Suppressor macrophage treated with lipopolysaccharide for 1 hour (primary cell): ENCODE results near the gene RIGI.

Experiments used
- DNase-seq, 3 donors: peaks; one replicate each; pipeline ENCODE4 v3.0.0-alpha.2; 2020 to 2022

Gene RIGI

GRCh38 chr9:32525709-32526030, 326 bp downstream of the RIGI start:
- no peak for DNase-seq

GRCh38 chr9:32524892-32525708, 896 bp downstream of the RIGI start:
- DNase-seq, result peak; percentile 51 to 59 (median 56)

DNA sequence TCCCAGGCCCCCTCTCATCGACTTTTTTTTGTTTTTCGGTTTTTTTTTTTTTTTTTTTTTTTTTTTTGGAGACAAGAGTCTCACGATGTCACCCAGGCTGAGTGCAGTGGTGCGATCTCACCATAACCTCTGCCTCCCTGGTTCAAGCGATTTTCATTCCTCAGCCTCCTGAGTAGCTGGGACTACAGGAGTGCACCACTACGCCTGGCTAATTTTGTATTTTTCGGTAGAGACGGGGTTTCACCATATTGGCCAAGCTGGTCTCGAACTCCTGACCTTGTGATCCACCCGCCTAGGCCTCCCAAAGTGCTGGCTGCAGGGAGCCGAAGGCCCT, 1.5 kb downstream of the RIGI start:
- DNase-seq, result peak in 2 of 3 donors; percentile 26 to 33

DNA sequence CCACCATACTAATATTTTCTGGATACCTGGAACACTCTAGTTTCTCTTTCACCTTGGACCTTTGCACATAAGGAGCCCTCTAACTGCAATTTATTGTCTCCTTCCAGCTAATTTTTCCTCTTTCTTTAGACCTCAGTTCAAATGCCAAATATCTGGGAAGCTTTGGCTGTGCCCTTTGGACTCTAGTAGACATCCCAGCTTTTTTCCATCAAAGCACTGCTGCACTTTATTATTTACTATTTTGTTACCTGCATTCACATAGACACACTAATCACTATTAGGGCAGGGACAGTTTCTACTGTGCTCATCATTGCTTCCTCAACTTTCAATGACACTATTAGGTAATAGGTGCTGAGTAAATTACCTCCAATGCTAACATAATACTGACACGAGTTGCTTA, 2.1 kb downstream of the RIGI start:
- peak in 1 of 3 donors; percentile 19 for DNase-seq

GRCh38 chr9:32518276-32518675, 7.7 kb downstream of the RIGI start:
- peak in 1 of 3 donors; percentile 13 for DNase-seq

GRCh38 chr9:32516241-32516640, 9.8 kb downstream of the RIGI start:
- DNase-seq, result peak in 1 of 3 donors; percentile 14

DNA sequence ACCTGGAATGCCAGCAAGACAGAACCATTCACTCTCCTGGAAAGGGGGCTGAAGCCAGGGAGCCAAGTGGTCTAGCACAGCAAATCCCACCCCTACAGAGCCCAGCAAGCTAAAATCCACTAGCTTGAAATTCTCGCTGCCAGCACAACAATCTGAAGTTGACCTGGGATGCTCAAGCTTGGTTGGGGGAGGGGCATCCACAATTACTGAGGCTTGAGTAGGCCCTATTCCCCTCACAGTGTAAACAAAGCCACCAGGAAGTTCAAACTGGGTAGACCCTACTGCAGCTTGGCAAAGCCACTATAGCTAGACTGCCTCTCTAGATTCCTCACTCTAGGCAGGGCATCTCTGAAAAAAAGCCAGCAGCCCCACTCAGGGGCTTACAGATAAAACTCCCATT, 17.3 kb downstream of the RIGI start:
- DNase-seq, result no peak

DNA sequence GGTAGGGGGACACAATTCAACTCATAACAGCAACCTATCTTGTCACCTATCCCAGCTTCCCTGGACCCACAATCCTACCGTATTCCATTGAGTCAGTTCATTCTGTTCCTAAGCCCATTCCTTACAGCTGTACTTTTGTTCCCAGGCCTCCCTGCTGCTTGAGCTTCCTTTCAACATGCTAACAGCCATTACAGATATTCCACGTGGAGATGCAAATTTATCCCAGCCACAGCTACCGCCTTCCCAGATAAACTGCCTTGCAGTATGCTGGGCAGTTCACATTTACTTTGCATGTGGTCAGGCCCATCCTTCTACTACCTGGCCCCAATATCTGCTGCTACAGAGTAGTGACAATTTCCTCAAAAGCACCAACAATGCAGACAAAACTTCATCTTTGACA, 23.0 kb downstream of the RIGI start:
- no peak for DNase-seq

DNA sequence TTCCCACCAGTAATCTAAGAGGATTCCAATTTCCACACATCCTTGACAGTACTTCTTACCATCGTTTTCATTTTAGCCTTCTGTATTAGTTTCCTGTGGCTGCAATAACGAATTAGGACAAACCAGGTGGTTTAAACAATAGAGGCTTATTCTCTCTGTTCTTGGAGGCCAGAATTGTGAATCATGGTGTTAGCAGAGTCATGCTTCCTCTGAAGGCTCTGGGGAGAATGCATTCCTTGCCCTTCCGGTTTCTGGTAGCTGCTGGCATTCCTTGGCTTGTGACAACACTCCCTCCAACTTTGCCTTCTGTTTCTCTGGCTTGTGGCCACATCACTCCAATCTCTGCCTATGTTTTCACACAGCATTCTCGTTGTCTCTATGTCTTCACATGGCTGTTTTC, 23.5 kb downstream of the RIGI start:
- DNase-seq, result no peak

GRCh38 chr9:32501868-32502267, 24.1 kb downstream of the RIGI start:
- DNase-seq, result no peak

- DNase-seq, result peak in 2 of 3 donors; percentile 43 to 56
Observed at GRCh38 chr9:32500768-32501167, 25.2 kb downstream of the RIGI start.

GRCh38 chr9:32497921-32498320, 28.1 kb downstream of the RIGI start:
- DNase-seq, result no peak

DNA sequence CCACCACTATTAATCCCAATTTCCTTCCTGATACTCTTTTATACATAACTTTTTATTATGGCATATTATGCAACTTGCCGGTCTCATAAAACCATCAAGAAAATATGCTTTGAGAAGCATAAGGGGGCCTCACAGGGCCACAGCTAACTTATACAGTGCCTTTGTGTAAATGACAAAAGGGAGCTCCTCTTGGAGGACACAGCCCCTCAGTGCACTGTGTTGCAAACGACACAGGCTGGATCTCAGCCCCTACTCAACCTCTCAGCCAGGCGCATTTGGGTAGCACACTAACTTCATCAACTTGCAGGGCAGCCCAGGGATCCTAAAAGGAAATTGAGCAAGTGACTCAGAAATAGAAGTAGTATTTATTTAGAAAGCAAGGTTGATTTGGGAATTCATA, 35.4 kb downstream of the RIGI start:
- DNase-seq, result no peak

GRCh38 chr9:32487981-32488380, 38.0 kb downstream of the RIGI start:
- DNase-seq, result no peak

- DNase-seq, result no peak
Observed at GRCh38 chr9:32486839-32487562, 39.0 kb downstream of the RIGI start.

DNA sequence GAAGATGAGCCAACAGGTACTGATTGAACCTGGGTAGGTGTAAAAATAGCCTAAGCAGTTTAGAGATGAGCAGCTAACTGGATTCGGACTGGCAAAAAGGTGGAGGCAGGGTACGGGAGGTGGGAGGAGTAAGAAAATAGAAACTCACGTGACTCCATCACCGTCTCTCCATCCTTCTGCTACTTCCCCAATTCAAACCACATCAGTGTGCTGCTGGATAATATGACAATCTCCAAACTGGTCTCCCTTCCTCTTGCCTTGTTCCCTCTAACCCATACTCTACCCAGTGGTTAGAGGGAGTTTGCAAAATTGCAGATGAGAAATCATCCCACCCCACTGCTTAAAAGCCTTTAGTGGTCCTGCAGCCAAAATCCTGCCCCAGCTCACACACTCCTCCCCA, 42.7 kb downstream of the RIGI start:
- no peak for DNase-seq
